BJ (cell line): Measurements from ENCODE around the gene UMODL1. TPM values are rescaled to one million over a fixed set of nuclear protein-coding genes. Genes with fewer than 3 reads are reported as not detected.

Source experiments
- CTCF ChIA-PET: fragments of 350-600 bp; formaldehyde crosslinking; extraction: SDS; loops from one replicate; lab custom pipeline; 2021; ENCODE audit warnings: antibody characterized with exemption, inconsistent platforms; lab: Yijun Ruan, JAX
- POLR2A ChIA-PET: fragments of 300-600 bp; sonication (Branson Sonifier 250); formaldehyde crosslinking; extraction: SDS; loops from one replicate; lab custom pipeline; 2021; ENCODE audit warnings: antibody characterized with exemption; lab: Charles Lee
- DNase-seq: peaks from one replicate; pipeline ENCODE4 v3.0.0-alpha.2; 2011; ENCODE audit warnings: low read depth
- H3K27me3 ChIP-seq: 2 replicates; pipeline ENCODE4 v1.6.0; 2011; ENCODE audit warnings: low read length; ENCODE audit not compliant: control insufficient read depth, insufficient read depth
- H3K36me3 ChIP-seq: 2 replicates; pipeline ENCODE4 v1.5.1; 2011; ENCODE audit warnings: low read length; ENCODE audit not compliant: control insufficient read depth, insufficient read depth
- H3K4me3 ChIP-seq: 2 replicates; pipeline ENCODE4 v1.5.1; 2011; ENCODE audit warnings: low read depth, mild to moderate bottlenecking, control low read depth, low read length
- polyA plus RNA-seq: library from polyadenylated mRNA; depleted of rRNA; stranded (reverse); fragments of >200 nt; gene quantifications from 2 replicates; pipeline ENCODE4 v1.2.3, GENCODE V29; 2011
- TF ChIP-seq, protein P1 (sequence below): IDR thresholded peaks from 2 replicates; pipeline ENCODE4 v1.5.1; 2011; ENCODE audit warnings: low read depth, mild to moderate bottlenecking, control low read depth, inconsistent platforms, low read length, moderate library complexity; ENCODE audit not compliant: insufficient read depth

The UMODL1 gene
- polyA plus RNA-seq, 1 experiment, result 0.04 TPM

DNA sequence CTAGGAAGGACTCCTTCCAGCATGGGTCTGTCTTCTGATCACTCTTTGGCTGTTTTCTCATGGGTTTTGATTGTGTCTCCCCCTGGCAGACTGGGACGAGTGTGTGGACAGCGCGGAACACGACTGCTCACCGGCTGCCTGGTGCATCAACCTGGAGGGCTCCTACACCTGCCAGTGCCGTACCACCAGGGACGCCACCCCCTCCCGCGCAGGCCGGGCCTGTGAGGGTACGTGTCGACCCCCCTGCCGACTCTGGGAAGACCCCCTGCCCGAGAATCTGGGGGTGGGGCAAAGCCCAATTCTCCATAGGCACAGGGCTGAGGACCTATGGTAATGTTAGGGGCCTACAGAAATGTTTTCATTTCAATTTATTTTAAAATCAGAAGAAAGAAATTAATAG is 38.4 kb downstream of the UMODL1 start:
- no peak overlapping the region for H3K4me3 ChIP-seq
- no peak for DNase-seq
- TF ChIP-seq, protein P1, sequence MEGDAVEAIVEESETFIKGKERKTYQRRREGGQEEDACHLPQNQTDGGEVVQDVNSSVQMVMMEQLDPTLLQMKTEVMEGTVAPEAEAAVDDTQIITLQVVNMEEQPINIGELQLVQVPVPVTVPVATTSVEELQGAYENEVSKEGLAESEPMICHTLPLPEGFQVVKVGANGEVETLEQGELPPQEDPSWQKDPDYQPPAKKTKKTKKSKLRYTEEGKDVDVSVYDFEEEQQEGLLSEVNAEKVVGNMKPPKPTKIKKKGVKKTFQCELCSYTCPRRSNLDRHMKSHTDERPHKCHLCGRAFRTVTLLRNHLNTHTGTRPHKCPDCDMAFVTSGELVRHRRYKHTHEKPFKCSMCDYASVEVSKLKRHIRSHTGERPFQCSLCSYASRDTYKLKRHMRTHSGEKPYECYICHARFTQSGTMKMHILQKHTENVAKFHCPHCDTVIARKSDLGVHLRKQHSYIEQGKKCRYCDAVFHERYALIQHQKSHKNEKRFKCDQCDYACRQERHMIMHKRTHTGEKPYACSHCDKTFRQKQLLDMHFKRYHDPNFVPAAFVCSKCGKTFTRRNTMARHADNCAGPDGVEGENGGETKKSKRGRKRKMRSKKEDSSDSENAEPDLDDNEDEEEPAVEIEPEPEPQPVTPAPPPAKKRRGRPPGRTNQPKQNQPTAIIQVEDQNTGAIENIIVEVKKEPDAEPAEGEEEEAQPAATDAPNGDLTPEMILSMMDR, result no peak
- POLR2A ChIA-PET, result no interaction called here
- H3K27me3 ChIP-seq, result no peaks in the 10 kb centered on the region; the same call in 1 of the 2 replicates
- CTCF ChIA-PET, result interaction anchor here (1.0 to 4.5 kb wide), 7 partner anchors 8 to 293 kb away, joined by 3 to 47 read pairs (median 8); no protein-coding TSS in a partner anchor
- H3K36me3 ChIP-seq, result no peaks in the 10 kb centered on the region

DNA sequence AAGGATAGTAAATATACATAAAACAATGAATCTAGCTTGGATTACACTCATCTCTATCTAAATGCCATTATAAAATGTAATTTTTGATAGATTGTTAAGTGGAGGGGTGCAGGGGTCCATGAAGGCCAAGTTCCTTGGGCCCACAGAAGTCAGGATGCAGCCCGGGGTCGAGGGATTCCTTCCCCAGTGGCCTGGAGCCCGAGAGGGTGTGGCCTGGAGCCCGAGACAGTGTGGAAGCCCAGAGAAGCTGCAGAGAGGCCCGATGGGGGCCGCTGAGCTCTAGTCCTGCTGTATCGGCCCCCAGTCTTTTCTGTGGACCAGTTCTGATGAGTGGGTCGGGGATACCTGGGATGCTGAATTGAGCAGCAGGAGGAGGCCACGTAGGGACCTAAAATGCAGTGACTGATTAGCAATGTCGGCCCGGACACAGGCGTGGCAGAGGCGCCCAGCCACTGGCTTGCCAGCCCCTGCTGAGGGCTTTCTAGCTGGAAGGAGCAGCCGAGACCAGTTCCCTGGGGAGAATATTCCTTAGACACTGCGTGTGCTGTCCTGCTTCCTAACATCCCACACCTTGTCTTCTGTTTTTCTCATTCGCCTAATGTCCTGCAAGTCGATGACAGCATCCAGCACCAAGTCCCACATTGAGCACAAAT is 38.9 kb downstream of the UMODL1 start:
- H3K27me3 ChIP-seq, result no peaks in the 10 kb centered on the region; the same call in 1 of the 2 replicates
- DNase-seq, result no peak
- no peaks in the 10 kb centered on the region for H3K36me3 ChIP-seq
- ChIA-PET POLR2A (no interaction called here), CTCF (interaction anchor here (1.0 to 4.5 kb wide), 3 partner anchors 13 to 228 kb away, joined by 3 to 47 read pairs (median 8); no protein-coding TSS in a partner anchor)
- TF ChIP-seq, protein P1, result no peak
- H3K4me3 ChIP-seq, result no peak overlapping the region

DNA sequence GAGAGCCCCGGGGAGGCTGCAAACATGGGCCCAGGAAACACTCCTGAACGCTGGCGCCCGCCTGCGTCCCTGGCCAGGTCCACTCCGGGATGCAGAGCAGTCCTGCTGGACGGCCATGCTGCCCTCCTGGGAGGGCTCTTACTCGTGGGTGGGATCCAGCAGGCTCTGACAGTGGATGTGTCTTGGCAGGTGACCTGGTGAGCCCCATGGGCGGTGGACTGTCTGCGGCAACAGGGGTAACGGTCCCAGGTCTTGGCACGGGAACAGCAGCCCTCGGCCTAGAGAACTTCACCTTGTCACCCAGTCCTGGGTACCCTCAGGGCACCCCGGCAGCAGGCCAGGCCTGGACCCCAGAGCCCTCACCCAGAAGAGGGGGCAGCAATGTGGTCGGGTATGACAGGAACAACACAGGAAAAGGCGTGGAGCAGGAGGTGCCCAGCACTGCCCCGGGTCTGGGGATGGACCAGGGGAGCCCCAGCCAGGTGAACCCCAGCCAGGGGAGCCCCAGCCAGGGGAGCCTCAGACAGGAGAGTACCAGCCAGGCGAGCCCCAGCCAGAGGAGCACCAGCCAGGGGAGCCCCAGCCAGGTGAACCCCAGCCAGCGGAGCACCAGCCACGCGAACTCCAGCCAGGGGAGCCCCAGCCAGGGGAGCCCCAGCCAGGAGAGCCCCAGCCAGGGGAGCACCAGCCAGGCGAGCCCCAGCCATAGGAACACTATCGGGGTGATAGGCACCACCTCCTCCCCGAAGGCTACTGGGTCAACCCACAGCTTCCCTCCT is 39.8 kb downstream of the UMODL1 start:
- Histone ChIP-seq H3K27me3 (no peaks in the 10 kb centered on the region; the same call in 1 of the 2 replicates), H3K36me3 (no peaks in the 10 kb centered on the region), H3K4me3 (no peak overlapping the region)
- ChIA-PET CTCF (interaction anchor here (0.7 to 8.0 kb wide), 2 partner anchors 106 to 293 kb away, joined by 3 to 66 read pairs; no protein-coding TSS in a partner anchor), POLR2A (no interaction called here)
- TF ChIP-seq, protein P1, result no peak
- DNase-seq, result no peak

DNA sequence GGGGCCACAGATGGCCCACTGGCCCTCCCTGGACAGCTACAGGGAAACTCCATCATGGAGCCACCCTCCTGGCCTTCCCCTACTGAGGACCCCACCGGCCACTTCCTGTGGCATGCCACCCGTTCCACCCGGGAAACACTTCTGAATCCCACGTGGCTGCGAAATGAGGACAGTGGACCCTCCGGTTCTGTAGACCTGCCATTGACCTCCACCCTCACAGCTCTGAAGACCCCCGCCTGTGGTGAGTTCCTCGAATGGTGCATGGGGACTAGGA is 40.3 kb downstream of the UMODL1 start:
- CTCF ChIA-PET, result interaction anchor here (0.7 to 8.0 kb wide), 2 partner anchors 107 to 293 kb away, joined by 3 to 66 read pairs; no protein-coding TSS in a partner anchor
- Histone ChIP-seq H3K4me3 (no peak overlapping the region), H3K27me3 (no peaks in the 10 kb centered on the region; the same call in 1 of the 2 replicates), H3K36me3 (no peaks in the 10 kb centered on the region)
- POLR2A ChIA-PET, result no interaction called here
- no peak for DNase-seq
- TF ChIP-seq, protein P1, result no peak

DNA sequence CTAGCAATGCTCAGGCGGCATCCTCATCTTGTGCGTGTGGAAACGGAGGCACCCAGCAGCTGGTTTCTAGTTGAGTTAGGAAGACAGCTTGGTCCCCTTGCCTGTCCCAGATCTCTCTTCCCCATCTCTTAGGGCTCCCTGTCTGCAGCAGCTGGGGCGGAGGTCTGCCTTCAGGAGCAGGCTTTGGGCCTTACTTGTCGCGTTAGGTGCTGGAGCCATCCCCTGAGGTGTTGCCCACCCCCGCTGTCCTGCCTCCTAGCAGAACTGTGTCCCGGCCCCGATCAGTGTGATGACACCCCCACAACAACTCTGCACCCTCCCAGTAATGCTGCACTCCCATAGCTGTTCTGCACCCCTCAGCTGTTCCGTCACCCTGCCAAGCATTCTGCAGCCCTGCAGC is 40.7 kb downstream of the UMODL1 start:
- ChIA-PET POLR2A (no interaction called here), CTCF (interaction anchor here (0.7 to 8.0 kb wide), 2 partner anchors 107 to 294 kb away, joined by 3 to 66 read pairs; no protein-coding TSS in a partner anchor)
- DNase-seq, result no peak
- TF ChIP-seq, protein P1, result no peak
- Histone ChIP-seq H3K27me3 (no peaks in the 10 kb centered on the region; the same call in 1 of the 2 replicates), H3K36me3 (no peaks in the 10 kb centered on the region), H3K4me3 (no peak overlapping the region)
